WI38 (cell line): ENCODE results near the gene SSUH2.

Experiments
- H3K4me3 ChIP-seq: 2 replicates; pipeline ENCODE4 v1.5.1; 2011; ENCODE audit warnings: low read depth, mild to moderate bottlenecking, control low read depth, low read length
- CTCF ChIP-seq: IDR thresholded peaks from 2 replicates; pipeline ENCODE4 v1.5.1; 2012; ENCODE audit warnings: low read depth, mild to moderate bottlenecking, control low read depth, low read length

Gene SSUH2

GRCh38 chr3:8639659-8640000 lies 5.0 kb downstream of the SSUH2 start:
- no peak overlapping the region for H3K4me3 ChIP-seq
- TF ChIP-seq CTCF = no peak

- no peak overlapping the region for H3K4me3 ChIP-seq
- TF ChIP-seq CTCF = no peak
These were observed 5.5 kb downstream of the SSUH2 start for GRCh38 chr3:8638994-8639658.

GRCh38 chr3:8637348-8637747 lies 7.2 kb downstream of the SSUH2 start:
- H3K4me3 ChIP-seq = no peak overlapping the region
- no peak for TF ChIP-seq CTCF

- H3K4me3 ChIP-seq = no peak overlapping the region
- TF ChIP-seq CTCF = no peak
These were observed 9.0 kb downstream of the SSUH2 start for GRCh38 chr3:8635631-8636030.

GRCh38 chr3:8635125-8635524 lies 9.5 kb downstream of the SSUH2 start:
- H3K4me3 ChIP-seq = no peak overlapping the region
- TF ChIP-seq CTCF = no peak

GRCh38 chr3:8632402-8633237 lies 12.0 kb downstream of the SSUH2 start:
- no peak for TF ChIP-seq CTCF
- no peak overlapping the region for H3K4me3 ChIP-seq

- no peak overlapping the region for H3K4me3 ChIP-seq
- no peak for TF ChIP-seq CTCF
These were observed 12.9 kb downstream of the SSUH2 start for GRCh38 chr3:8631661-8632060.
